Measurements from ENCODE around the gene FCSK.

- TF ChIP-seq RAD21 (conservative IDR thresholded peaks at IDR 0.05) (no peak), CTCF (IDR thresholded peaks at IDR 0.05; ENCODE audit: poor library complexity, severe bottlenecking) (no peak), POLR2AphosphoS5 (IDR thresholded peaks at IDR 0.05) (no peak), EZH2 (IDR thresholded peaks at IDR 0.05; ENCODE audit: borderline replicate concordance, insufficient read depth, low read length, poor library complexity, severe bottlenecking) (no peak)
Observed at GRCh38 chr16:70421014-70421413, 33.4 kb upstream of the FCSK start.
